NOMO-1 (cell line): ENCODE measurements around the gene SAE1.
"Not testable (repeated sequence)": the region's sequence is repeated elsewhere in the genome, so short reads cannot be mapped to it uniquely, and the experiment has no call there.

Experiments used
- DNase-seq, 2 experiments: peaks; one replicate each; lab custom pipeline; 2025; ENCODE audit not compliant: unreplicated experiment in 2 of 2; lab: John Stamatoyannopoulos, UW

Gene SAE1

GRCh38 chr19:47232422-47233211, 102.0 kb downstream of the SAE1 start:
- no peak for DNase-seq

DNA sequence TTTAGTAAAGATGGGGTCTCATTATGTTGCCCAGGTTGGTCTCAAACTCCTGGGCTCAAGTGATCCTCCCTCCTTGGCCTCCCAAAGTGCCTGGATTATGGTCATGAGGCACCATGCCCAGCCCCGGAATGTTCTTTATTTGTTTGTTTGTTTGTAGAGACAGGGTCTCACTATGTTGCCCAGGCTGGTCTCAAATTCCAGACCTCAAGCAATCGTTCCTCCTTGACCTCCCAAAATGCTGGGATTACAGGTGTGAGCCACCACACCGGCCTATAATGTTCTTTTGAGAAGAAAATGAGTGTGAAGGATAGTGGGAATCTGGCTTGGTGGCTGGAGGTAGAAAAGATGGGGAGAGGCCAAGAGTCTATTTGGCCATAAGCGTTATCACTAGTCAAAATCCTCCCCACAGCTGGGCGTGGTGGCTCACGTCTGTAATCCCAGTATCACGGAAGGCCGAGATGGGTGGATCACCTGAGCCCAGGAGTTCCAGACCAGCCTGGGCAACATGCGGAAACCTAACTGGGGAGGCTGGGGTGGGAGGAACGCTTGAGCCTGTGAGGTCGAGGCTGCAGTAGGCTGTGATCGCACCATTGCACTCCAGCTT, 105.5 kb downstream of the SAE1 start:
- DNase-seq: no peak

DNA sequence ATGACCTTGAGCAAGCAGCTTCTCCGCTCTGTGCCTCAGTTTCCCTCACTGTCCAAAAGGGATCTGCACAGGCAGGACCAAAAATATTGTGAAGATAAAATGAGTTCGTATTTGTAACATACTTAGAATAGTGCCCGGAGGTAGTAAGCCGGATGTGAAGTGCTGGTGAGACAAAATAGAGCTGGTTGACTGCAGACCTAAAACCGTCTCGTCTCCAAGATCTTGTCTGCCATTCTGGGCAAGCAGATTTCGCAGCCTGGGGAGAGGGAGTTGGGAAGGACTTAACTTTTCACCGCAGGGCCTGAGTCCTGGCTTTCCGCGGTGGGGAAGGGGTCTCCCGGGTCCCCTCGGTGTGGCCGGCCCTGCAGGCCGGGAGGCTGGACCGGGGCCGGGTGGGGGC, 108.5 kb downstream of the SAE1 start:
- DNase-seq: no peak

GRCh38 chr19:47239610-47240296, 109.1 kb downstream of the SAE1 start:
- DNase-seq: no peak

- DNase-seq: no peak
These were observed 109.9 kb downstream of the SAE1 start for GRCh38 chr19:47240556-47240955.

GRCh38 chr19:47240996-47241918, 110.6 kb downstream of the SAE1 start:
- DNase-seq: peak; percentile 29 to 32

DNA sequence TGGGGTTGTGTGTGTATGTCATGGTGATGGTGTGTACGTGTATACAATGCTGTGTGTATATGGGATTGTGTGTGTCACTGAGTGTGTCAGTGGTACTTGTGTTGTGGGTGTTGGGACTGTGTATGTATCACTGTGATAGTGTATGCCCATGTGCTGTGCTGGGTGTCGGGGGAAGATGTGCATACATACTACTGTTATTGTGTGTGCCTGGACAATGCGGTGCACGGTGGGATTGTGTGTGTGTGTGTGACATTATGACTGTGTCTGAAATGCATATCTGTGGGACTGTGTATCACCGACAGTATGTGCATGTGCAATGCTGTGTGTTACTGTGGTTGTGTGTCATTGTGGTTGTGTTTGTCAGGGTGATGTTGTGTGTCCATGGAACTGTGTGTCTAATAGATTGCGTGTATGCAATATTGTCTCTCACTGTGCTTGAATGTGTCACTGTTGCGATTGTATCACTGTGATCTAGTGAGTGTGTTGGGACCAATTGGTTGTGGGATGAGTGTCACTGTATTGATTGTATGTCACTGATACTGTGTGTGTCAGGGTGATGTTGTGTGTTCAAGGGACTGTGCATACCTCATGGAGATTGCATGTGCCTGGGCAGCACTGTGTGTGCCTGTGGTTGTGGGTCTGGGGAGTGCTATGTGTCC, 111.4 kb downstream of the SAE1 start:
- DNase-seq: no peak

GRCh38 chr19:47243364-47243775, 112.7 kb downstream of the SAE1 start:
- no peak for DNase-seq

- DNase-seq: peak; percentile 96 to 98
These were observed 113.3 kb downstream of the SAE1 start for GRCh38 chr19:47243776-47244547.

DNA sequence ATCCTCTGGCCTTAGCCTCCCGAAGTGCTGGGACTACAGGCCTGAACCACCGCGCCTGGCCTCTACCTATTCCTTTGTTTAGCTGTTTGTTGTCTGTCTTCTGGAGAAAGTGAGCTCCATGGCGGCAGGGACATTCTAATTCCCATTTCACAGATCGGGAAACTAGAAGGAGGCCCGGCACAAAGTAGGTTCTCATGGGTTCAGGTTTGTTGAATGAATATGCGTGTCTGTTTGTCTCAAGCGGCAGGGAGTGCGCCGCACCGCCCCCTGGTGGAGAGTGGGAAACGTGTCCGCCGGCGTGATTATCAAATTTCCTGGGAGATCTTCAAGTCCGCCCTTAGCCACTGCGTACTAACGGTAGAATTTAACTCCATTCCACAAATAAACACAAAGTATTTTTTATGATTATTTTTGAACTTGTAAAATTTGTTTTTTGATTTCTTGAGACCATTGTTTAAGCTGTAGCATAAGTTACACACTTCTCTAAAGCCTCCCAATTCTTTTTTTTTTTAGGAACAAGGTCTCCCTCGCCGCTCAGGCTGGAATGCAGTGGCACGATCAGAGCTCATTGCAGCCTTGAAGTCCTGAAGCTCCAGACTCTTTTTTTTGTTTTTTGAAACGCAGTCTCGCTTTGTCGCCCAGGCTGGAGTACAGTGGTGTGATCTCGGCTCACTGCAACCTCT, 116.8 kb downstream of the SAE1 start:
- peak in 1 of 2 experiments; percentile 63 for DNase-seq

DNA sequence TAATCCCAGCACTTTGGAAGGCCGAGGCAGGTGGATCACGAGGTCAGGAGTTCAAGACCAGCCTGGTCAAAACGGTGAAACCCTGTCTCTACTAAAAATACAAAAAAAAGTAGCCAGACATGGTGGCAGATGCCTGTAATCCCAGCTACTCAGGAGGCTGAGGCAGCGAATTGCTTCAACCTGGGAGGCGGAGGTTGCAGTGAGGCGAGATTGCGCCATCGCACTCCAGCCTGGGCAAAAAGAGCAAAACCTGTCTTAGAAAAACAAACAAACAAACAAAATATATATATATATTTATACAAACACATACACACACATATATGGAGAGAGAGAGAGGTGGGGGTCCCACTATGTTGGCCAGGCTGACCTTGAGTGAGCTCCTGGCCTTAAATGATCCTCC, 122.4 kb downstream of the SAE1 start:
- DNase-seq: not testable (repeated sequence)

DNA sequence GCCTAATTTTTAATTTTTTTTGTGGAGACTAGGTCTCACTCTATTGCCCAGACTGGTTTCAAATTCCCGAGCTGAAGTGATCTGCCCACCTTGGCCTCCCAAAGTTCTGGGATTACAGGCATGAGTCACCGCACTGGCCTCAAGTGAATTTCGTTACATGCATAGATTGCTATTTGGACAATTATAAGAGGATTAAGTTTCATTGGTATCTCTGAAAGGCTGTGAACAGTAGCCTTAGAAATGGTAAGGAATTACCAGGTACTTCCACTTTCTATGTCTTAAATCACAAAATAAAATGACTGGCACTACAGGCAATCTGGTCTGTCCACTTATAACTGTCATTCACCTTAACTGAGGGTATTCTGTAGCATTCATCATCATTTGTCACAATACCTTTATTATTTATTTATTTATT, 122.8 kb downstream of the SAE1 start:
- DNase-seq: no peak

GRCh38 chr19:47253970-47254369, 123.3 kb downstream of the SAE1 start:
- DNase-seq: no peak

- DNase-seq: peak; percentile 95 to 97
These were observed 125.5 kb downstream of the SAE1 start, which contains the start of gene CCDC9 for GRCh38 chr19:47255879-47256692. Gene CCDC9 (plus strand): TSS chr19:47256525. CDS start chr19:47258401, 1,876 bp downstream.

GRCh38 chr19:47256693-47257410, 126.2 kb downstream of the SAE1 start:
- DNase-seq: peak; percentile 100

- peak; percentile 59 to 75 for DNase-seq
These were observed 127.0 kb downstream of the SAE1 start for GRCh38 chr19:47257411-47258169.

DNA sequence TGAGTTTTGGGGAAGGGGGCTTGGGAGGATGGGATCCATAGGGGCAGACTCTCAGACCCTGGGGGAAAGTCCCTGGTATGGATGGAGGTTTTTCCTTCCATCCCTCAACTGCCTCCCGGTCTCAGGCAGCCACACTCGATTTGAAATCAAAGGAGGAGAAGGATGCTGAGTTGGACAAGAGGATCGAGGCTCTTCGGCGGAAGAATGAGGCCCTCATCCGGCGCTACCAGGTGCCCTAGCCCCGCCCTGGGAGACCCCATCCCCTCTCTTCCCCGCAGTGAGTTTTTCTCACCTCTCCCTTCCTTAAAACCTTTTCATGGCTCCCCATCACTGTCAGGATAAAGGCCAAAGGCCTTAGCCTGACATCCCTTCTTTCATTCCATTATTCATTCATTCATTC, 127.8 kb downstream of the SAE1 start:
- DNase-seq: no peak
